ENCODE data around the gene WWOX. TPM values are rescaled to one million over a fixed set of nuclear protein-coding genes. Genes with fewer than 3 reads are reported as not detected.
A peak's percentile ranks its signal among the peaks of the same experiment; 100 is the strongest.

WWOX gene
- total and polyA plus RNA-seq, 2 of the 8 experiments (the other 6 are each of a cell fraction or from before 2014, with no cell fraction given), result 5.4 to 16.7 TPM

- peak in 1 of 2 experiments; percentile 22 for DNase-seq (ENCODE audit: low read depth in 1 of 2, low spot score in 2 of 2)
- H2BK20ac ChIP-seq (ENCODE audit: low read length), result no peak overlapping the region
These were observed 84.2 kb downstream of the WWOX start for GRCh38 chr16:78183437-78184237.

More at GRCh38 chr16:78183437-78184237, 84.2 kb downstream of the WWOX start:
- TF ChIP-seq RFX5 (IDR thresholded peaks at IDR 0.05; ENCODE audit: borderline replicate concordance, low read depth, low read length), result no peak
- TF ChIP-seq EZH2 (IDR thresholded peaks at IDR 0.05; ENCODE audit: low read depth, low read length, severe bottlenecking), result no peak
- TF ChIP-seq HDAC2 (IDR thresholded peaks at IDR 0.05; ENCODE audit: borderline replicate concordance in 1 of 2, low read depth in 2 of 2, low read length in 2 of 2), result no peak
- no peak for TF ChIP-seq ATF3 (IDR thresholded peaks at IDR 0.05; ENCODE audit: insufficient read depth, low read depth, low read length)
- TF ChIP-seq SUZ12 (IDR thresholded peaks at IDR 0.05; ENCODE audit: low read length), result no peak
- TF ChIP-seq TBP (IDR thresholded peaks at IDR 0.05; ENCODE audit: low read depth, low read length), result no peak
- no peak for TF ChIP-seq BCL11A (IDR thresholded peaks at IDR 0.05; ENCODE audit: low read depth in 2 of 2, low read length in 2 of 2)
- no peak for TF ChIP-seq BACH1 (IDR thresholded peaks at IDR 0.05; ENCODE audit: low read length)
- TF ChIP-seq CBX5 (IDR thresholded peaks at IDR 0.05; ENCODE audit: low read depth, low read length), result no peak
- no peak for TF ChIP-seq BRCA1 (IDR thresholded peaks at IDR 0.05; ENCODE audit: low read depth, low read length)
- H2BK15ac ChIP-seq (ENCODE audit: low read length), result no peak overlapping the region
- no peak overlapping the region for H3K23ac ChIP-seq (ENCODE audit: insufficient read length)
- H4K5ac ChIP-seq (ENCODE audit: insufficient read length, low read depth, low read length), result no peak overlapping the region
- H2BK5ac ChIP-seq (ENCODE audit: low read depth, low read length), result no peak overlapping the region
- ChIA-PET CTCF (ENCODE audit: partially characterized antibody) (interaction anchor here (1.0 kb wide), 1 partner anchor 26 kb away, joined by 3 read pairs; no protein-coding TSS in a partner anchor), POLR2A (ENCODE audit: partially characterized antibody) (no interaction called here)
- H3K23me2 ChIP-seq (ENCODE audit: low read depth, low read length), result no peaks in the 10 kb centered on the region
- no peak overlapping the region for H3K56ac ChIP-seq (replicated peaks; ENCODE audit: insufficient read length, low read depth, low read length)
- H4K91ac ChIP-seq (replicated peaks; ENCODE audit: insufficient read length, low read length), result no peak overlapping the region
- H3K9me3 ChIP-seq (ENCODE audit: insufficient read depth in 2 of 2, low read depth in 1 of 2, low read length in 1 of 2), result no peaks in the 10 kb centered on the region
- H3K4me1 ChIP-seq (replicated peaks in 1 of 4; ENCODE audit: control insufficient read depth in 3 of 4, insufficient read depth in 4 of 4, low read length in 3 of 4), result no peaks in the 10 kb centered on the region
- peak overlapping the region; percentile 14; the same call in 1 of the 2 replicates for H4K8ac ChIP-seq (ENCODE audit: extremely low read depth, insufficient read depth, low read length)
- no peak overlapping the region for H3K14ac ChIP-seq (ENCODE audit: insufficient read length)
- no peaks in the 10 kb centered on the region for H3K27me3 ChIP-seq (replicated peaks in 1 of 4; ENCODE audit: control insufficient read depth in 3 of 4, extremely low read depth in 1 of 4, insufficient read depth in 3 of 4, low read length in 3 of 4)
- H2AFZ ChIP-seq (ENCODE audit: low read length), result no peak overlapping the region
- no peak overlapping the region for H3K18ac ChIP-seq (ENCODE audit: extremely low read depth, low read length)
- no peaks in the 10 kb centered on the region for H4K20me1 ChIP-seq (replicated peaks in 1 of 2; ENCODE audit: control insufficient read depth in 1 of 2, insufficient read depth in 2 of 2, low read length in 2 of 2)
- no peak overlapping the region for H3K4me3 ChIP-seq (ENCODE audit: extremely low read depth in 1 of 4, insufficient read depth in 2 of 4, low read depth in 3 of 4, low read length in 4 of 4)
- 92% methylated on average over 15 of the region's 15 CpGs; no CpG with 5 or more reads in 1 of the 2 experiments for WGBS, 2 experiments (ENCODE audit: extremely low coverage in 1 of 2, insufficient coverage in 1 of 2, insufficient read length in 1 of 2, insufficient replicate concordance in 2 of 2, low coverage in 1 of 2, low lambda C conversion rate in 2 of 2, missing lambda C conversion rate in 1 of 2)
- no peak overlapping the region for H3K27ac ChIP-seq (ENCODE audit: low read depth, low read length)
- H3K79me1 ChIP-seq (ENCODE audit: low read depth, low read length), result no peaks in the 10 kb centered on the region
- H2BK120ac ChIP-seq (replicated peaks; ENCODE audit: low read depth, low read length), result no peak overlapping the region
- H2AK5ac ChIP-seq (ENCODE audit: low read depth, low read length), result no peak overlapping the region
- H3K9ac ChIP-seq (replicated peaks in 1 of 4; ENCODE audit: extremely low read depth in 1 of 4, low read depth in 3 of 4, low read length in 3 of 4), result no peak overlapping the region
- no peak overlapping the region for H3K4me2 ChIP-seq (ENCODE audit: insufficient read depth in 1 of 2, low read depth in 2 of 2, low read length in 2 of 2)
- H3K4ac ChIP-seq (replicated peaks; ENCODE audit: insufficient read length, low read depth, low read length), result no peak overlapping the region
- no peak overlapping the region for H2BK12ac ChIP-seq (ENCODE audit: low read depth, low read length)
- H3K36me3 ChIP-seq (ENCODE audit: control insufficient read depth in 2 of 4, insufficient read depth in 4 of 4, low read length in 3 of 4), result no peaks in the 10 kb centered on the region
- H3K79me2 ChIP-seq (ENCODE audit: control insufficient read depth in 1 of 2, insufficient read depth in 2 of 2, low read length in 2 of 2), result no peaks in the 10 kb centered on the region
- FAIRE-seq, result no peak

All from H1 (cell line).